Skeletal muscle cell (primary cell): ENCODE results near the gene GOLGA6L9.
"Not testable (repeated sequence)": the region's sequence is repeated elsewhere in the genome, so short reads cannot be mapped to it uniquely, and the experiment has no call there.

ENCODE experiments used
- DNase-seq: peaks from one replicate; pipeline ENCODE4 v3.0.0-alpha.2; 2010; ENCODE audit warnings: low read depth
- H3K4me3 ChIP-seq: 2 replicates; pipeline ENCODE4 v1.5.1; 2011; ENCODE audit warnings: low read depth, mild to moderate bottlenecking, control low read depth, low read length, moderate library complexity

GOLGA6L9 gene

GRCh38 chr15:82429693-82430092, at the start of gene GOLGA6L9:
TSS of gene GOLGA6L9 (plus strand) at chr15:82429816. CDS start at chr15:82430080, 264 bp downstream.
- not testable (repeated sequence) for DNase-seq, H3K4me3 ChIP-seq

GRCh38 chr15:82381330-82381955, 48.2 kb upstream of the GOLGA6L9 start:
- H3K4me3 ChIP-seq, DNase-seq: not testable (repeated sequence)

- not testable (repeated sequence) for DNase-seq, H3K4me3 ChIP-seq
Observed at GRCh38 chr15:82387209-82387608, 42.4 kb upstream of the GOLGA6L9 start.

- DNase-seq, H3K4me3 ChIP-seq: not testable (repeated sequence)
Observed at GRCh38 chr15:82390152-82390551, 39.5 kb upstream of the GOLGA6L9 start.

GRCh38 chr15:82392077-82392476, 37.5 kb upstream of the GOLGA6L9 start:
- not testable (repeated sequence) for H3K4me3 ChIP-seq, DNase-seq

GRCh38 chr15:82393671-82394070, 35.9 kb upstream of the GOLGA6L9 start:
- no peak overlapping the region for H3K4me3 ChIP-seq
- peak; percentile 16 for DNase-seq

- not testable (repeated sequence) for H3K4me3 ChIP-seq, DNase-seq
Observed at GRCh38 chr15:82395788-82396187, 33.8 kb upstream of the GOLGA6L9 start.

GRCh38 chr15:82397817-82398216, 31.8 kb upstream of the GOLGA6L9 start:
- no peak for DNase-seq
- no peak overlapping the region for H3K4me3 ChIP-seq

GRCh38 chr15:82398785-82399184, 30.8 kb upstream of the GOLGA6L9 start:
- no peak for DNase-seq
- H3K4me3 ChIP-seq = no peak overlapping the region

- H3K4me3 ChIP-seq, DNase-seq: not testable (repeated sequence)
Observed at GRCh38 chr15:82399366-82400103, 30.1 kb upstream of the GOLGA6L9 start.

GRCh38 chr15:82401918-82402317, 27.7 kb upstream of the GOLGA6L9 start:
- not testable (repeated sequence) for H3K4me3 ChIP-seq, DNase-seq

- not testable (repeated sequence) for H3K4me3 ChIP-seq, DNase-seq
Observed at GRCh38 chr15:82402341-82402740, 27.3 kb upstream of the GOLGA6L9 start.

DNA sequence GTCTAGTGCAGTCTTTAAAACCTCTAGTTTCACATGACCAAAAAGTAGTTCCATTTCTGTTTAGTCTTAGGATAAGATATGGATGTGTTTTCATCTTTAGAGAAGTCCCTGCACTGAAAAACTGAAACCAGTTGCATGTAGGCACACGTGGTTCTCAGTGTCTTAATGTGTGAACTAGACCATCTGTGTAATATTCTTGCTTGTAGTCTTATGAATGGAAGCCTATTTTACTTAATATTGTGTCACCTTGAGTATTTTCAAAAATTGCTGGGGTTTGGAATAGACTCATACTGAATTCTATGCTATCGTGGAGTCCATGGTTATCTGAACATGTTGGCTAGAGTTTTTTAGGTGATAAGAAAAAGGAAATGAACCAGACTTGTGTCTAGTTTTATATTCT, 23.4 kb upstream of the GOLGA6L9 start:
- not testable (repeated sequence) for H3K4me3 ChIP-seq, DNase-seq

DNA sequence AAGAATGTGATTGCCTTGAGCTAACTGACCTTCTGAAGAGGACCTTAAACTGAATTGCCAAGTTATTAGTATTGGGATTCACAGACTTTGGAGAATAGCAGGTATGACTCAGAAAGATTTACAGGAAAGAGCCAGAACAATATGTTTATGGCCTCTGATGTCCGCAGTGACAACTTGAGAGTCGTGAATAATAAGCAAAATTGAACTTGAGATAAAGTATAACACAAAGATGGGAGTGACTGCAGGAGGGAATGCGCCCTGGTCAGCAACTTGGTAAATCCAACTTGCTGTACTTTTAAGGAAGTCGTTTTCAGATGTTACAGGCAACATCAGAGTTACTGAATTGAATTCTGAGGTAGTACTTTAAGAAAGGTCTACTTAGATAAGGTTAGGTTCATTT, 19.3 kb upstream of the GOLGA6L9 start:
- not testable (repeated sequence) for DNase-seq, H3K4me3 ChIP-seq

DNA sequence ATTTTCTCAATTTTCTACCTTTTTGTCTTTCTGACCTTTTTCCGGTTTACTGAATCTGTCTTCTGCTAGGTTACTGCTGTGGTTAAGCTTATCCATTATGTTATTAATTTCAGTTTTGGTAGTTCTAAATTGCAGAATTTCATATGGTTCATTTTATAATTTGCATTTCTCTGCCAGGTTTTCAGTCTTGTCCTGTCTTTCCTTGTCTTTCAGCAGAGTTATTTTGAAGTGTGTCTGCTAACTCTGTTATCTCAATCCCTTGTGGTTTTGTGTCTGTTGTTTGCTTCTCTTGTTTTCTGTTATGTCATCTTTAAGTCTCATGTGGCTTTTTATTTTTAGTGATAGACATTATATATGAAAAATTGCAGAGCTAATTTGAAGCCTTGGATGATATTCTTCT, 18.0 kb upstream of the GOLGA6L9 start:
- not testable (repeated sequence) for H3K4me3 ChIP-seq, DNase-seq

GRCh38 chr15:82414525-82415191, 15.0 kb upstream of the GOLGA6L9 start:
- not testable (repeated sequence) for DNase-seq, H3K4me3 ChIP-seq

DNA sequence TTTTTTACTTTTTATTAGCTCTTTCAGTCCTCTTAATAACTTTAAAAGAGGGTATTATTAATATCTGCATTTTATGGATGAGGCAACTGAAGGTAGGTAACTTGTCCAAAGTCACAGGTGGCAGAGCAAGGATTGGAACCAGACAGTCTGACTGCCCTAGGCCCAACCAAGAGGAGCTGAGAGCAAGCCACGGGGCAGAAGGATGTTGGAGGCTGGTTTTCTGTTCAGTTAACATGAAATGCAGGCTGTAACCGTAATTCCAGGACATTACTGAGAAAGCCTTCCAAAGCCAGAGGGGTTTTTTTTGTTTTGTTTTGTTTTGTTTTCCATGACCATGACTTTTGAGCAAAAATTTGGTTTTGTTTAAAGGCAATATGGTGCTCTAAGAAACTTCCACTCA, 9.1 kb upstream of the GOLGA6L9 start:
- not testable (repeated sequence) for DNase-seq

DNA sequence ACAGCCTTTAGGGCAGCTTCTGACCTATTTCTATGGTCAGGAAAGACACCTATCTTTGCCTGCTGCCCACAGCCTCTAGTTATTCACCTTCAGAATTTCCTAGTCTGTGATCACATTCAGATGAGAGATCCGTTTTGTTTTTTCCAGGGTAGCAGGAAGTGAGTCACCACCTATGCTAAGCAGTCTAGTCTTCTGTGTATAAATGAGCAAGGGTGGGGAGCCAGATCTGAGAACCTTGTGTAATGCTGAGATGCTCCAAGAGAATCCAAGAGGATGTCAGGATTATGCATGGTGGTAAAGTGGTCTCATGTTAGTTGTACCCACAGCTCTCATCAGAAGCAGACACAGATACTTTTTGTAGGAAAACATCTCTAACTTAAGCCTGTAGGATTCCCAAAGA, 8.7 kb upstream of the GOLGA6L9 start:
- DNase-seq, H3K4me3 ChIP-seq: not testable (repeated sequence)

More for the DNA sequence above, 9.1 kb upstream of the GOLGA6L9 start:
- not testable (repeated sequence) for H3K4me3 ChIP-seq

GRCh38 chr15:82427117-82427516, 2.5 kb upstream of the GOLGA6L9 start:
- DNase-seq, H3K4me3 ChIP-seq: not testable (repeated sequence)

DNA sequence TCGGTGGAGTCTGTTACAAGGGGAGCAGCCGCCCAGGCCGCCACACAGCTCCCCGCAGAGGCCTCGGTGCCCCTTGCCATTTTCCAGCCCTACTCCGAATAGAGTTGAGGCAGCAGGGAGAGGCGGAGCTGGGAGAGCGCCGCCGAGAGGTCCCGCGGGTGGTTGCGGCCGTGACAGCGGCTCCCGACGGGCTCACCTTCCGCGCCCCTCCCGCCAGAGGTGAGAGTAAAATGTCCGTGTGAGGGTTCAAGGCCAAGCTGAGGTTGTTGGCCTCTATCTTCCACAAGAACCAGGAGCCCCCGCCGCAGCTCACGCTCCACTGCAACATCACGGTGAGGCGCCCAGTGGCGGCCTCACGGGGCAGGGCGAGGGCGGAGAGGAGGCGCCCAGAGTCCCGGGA, 15.8 kb downstream of the GOLGA6L9 start:
- peak overlapping the region; percentile 41 for H3K4me3 ChIP-seq
- not testable (repeated sequence) for DNase-seq
